ENCODE results near the gene LSM3. TPM values are rescaled to one million over a fixed set of nuclear protein-coding genes. Genes with fewer than 3 reads are reported as not detected.

LSM3 gene
- total and polyA plus RNA-seq, 2 of the 4 experiments (the other 2 are of a cell fraction) = 3.4 to 11.5 TPM

DNA sequence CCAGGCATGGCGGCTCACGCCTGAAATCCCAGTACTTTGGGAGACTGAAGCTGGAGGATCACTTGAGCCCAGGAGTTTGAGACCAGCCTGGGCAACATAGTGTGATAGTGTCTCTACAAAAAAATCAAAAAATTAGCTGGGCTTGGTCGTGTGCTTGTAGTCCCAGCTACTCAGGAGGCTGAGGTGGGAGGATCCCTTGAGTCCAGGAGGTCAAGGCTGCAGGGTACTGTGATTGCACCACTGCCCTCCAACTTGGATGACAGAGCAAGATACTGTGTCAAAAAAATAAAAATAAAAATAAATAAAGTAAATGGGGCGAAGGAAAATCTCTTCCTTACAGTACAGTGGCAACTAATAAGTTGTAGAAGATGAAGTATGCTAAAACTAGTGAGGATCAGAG is 29.6 kb downstream of the LSM3 start:
- Histone ChIP-seq H3K4me1 (ENCODE audit: control insufficient read depth, insufficient read depth, low read length) (peaks cover 44% of the 10 kb centered on the region), H3K56ac (ENCODE audit: extremely low read depth, insufficient read depth, low read length) (no peak overlapping the region; the same call in 1 of the 2 replicates), H3K9me1 (ENCODE audit: insufficient read depth, low read length) (peaks cover 32% of the 10 kb centered on the region), H2BK120ac (ENCODE audit: low read depth, low read length) (peak overlapping the region; percentile 92), H3K4me3 (ENCODE audit: insufficient read depth, low read depth, low read length) (no peak overlapping the region), H3K23ac (ENCODE audit: low read depth, low read length) (peak overlapping the region; percentile 75; the same call in 1 of the 2 replicates), H3K9ac (ENCODE audit: low read depth, low read length) (no peak overlapping the region), H3K18ac (ENCODE audit: low read depth, low read length) (peak overlapping the region; percentile 91), H3K4ac (ENCODE audit: low read depth, low read length) (peak overlapping the region; percentile 94), H2BK20ac (ENCODE audit: low read depth, low read length) (peak overlapping the region; percentile 89), H4K5ac (ENCODE audit: low read depth, low read length) (peak overlapping the region; percentile 76), H3K27ac (ENCODE audit: insufficient read depth, low read length) (peak overlapping the region; percentile 99; the same call in 1 of the 2 replicates), H2AK9ac (replicated peaks; ENCODE audit: low read depth, low read length, poor library complexity) (no peak overlapping the region), H2BK15ac (ENCODE audit: low read depth, low read length) (peak overlapping the region; percentile 85; the same call in 2 of the 3 replicates), H2AK5ac (ENCODE audit: low read depth, low read length) (0 out of 2 replicates have a peak overlapping the region, but pooled peaks have one; percentile 57), H3K9me3 (ENCODE audit: control insufficient read depth, insufficient read depth, low read length) (no peaks in the 10 kb centered on the region), H4K91ac (ENCODE audit: insufficient read depth, low read depth, low read length) (peak overlapping the region; percentile 98), H3K79me1 (ENCODE audit: low read depth in 1 of 2, low read length in 2 of 2) (no peaks in the 10 kb centered on the region), H2BK5ac (ENCODE audit: low read depth, low read length, poor library complexity, severe bottlenecking) (peak overlapping the region; percentile 97), H3K14ac (replicated peaks; ENCODE audit: low read depth, low read length) (peak overlapping the region; percentile 85), H4K20me1 (ENCODE audit: insufficient read depth, low read length) (no peaks in the 10 kb centered on the region), H3K36me3 (ENCODE audit: control insufficient read depth, insufficient read depth, low read length) (no peaks in the 10 kb centered on the region), H4K8ac (ENCODE audit: low read depth in 2 of 2, low read length in 2 of 2) (peak overlapping the region; percentile 73 to 90; a peak in 3 of 4 replicates), H3K27me3 (ENCODE audit: control insufficient read depth, insufficient read depth, low read length) (no peaks in the 10 kb centered on the region), H2AFZ (replicated peaks; ENCODE audit: low read length, poor library complexity) (no peak overlapping the region), H3K4me2 (ENCODE audit: low read depth, low read length) (no peak overlapping the region)
- CTCF ChIA-PET = no interaction called here
- in situ Hi-C loops (cut with MboI; ENCODE audit: low sequenced_read_pairs) = loop anchor here (10.0 kb wide), 1 partner anchor 337 kb away; the partner anchor contains the start of gene GRIP2
- dilution Hi-C loops (cut with HindIII; ENCODE audit: low sequenced_read_pairs, unreplicated experiment) = no loop called here
- ATAC-seq (ENCODE audit: low read depth) (no peak), DNase-seq (no peak)
- POLR2A ChIA-PET (ENCODE audit: unreplicated experiment) = no interaction called here
- TF ChIP-seq NFE2L2 (IDR thresholded peaks at IDR 0.05; ENCODE audit: low read depth, low read length) (no peak), SMC3 (IDR thresholded peaks at IDR 0.05; ENCODE audit: low read depth, low read length) (no peak), CEBPB (IDR thresholded peaks at IDR 0.05; ENCODE audit: low read depth, low read length) (no peak), BHLHE40 (IDR thresholded peaks at IDR 0.05; ENCODE audit: low read depth, low read length) (no peak), MXI1 (IDR thresholded peaks at IDR 0.05; ENCODE audit: borderline replicate concordance, low read depth, low read length) (no peak), RAD21 (IDR thresholded peaks at IDR 0.05; ENCODE audit: low read length) (no peak), RCOR1 (IDR thresholded peaks at IDR 0.05; ENCODE audit: insufficient replicate concordance, low read length) (no peak), MAZ (IDR thresholded peaks at IDR 0.05; ENCODE audit: borderline replicate concordance, low read depth, low read length) (no peak), MAFK (IDR thresholded peaks at IDR 0.05; ENCODE audit: low read depth, low read length) (no peak)
- TF ChIP-seq, protein P1, sequence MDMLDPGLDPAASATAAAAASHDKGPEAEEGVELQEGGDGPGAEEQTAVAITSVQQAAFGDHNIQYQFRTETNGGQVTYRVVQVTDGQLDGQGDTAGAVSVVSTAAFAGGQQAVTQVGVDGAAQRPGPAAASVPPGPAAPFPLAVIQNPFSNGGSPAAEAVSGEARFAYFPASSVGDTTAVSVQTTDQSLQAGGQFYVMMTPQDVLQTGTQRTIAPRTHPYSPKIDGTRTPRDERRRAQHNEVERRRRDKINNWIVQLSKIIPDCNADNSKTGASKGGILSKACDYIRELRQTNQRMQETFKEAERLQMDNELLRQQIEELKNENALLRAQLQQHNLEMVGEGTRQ (IDR thresholded peaks at IDR 0.05; ENCODE audit: low read depth, low read length) = no peak
- TF ChIP-seq, protein P2, sequence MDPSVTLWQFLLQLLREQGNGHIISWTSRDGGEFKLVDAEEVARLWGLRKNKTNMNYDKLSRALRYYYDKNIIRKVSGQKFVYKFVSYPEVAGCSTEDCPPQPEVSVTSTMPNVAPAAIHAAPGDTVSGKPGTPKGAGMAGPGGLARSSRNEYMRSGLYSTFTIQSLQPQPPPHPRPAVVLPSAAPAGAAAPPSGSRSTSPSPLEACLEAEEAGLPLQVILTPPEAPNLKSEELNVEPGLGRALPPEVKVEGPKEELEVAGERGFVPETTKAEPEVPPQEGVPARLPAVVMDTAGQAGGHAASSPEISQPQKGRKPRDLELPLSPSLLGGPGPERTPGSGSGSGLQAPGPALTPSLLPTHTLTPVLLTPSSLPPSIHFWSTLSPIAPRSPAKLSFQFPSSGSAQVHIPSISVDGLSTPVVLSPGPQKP (IDR thresholded peaks at IDR 0.05; ENCODE audit: borderline replicate concordance, low read depth, low read length) = no peak
- TF ChIP-seq, protein P3, sequence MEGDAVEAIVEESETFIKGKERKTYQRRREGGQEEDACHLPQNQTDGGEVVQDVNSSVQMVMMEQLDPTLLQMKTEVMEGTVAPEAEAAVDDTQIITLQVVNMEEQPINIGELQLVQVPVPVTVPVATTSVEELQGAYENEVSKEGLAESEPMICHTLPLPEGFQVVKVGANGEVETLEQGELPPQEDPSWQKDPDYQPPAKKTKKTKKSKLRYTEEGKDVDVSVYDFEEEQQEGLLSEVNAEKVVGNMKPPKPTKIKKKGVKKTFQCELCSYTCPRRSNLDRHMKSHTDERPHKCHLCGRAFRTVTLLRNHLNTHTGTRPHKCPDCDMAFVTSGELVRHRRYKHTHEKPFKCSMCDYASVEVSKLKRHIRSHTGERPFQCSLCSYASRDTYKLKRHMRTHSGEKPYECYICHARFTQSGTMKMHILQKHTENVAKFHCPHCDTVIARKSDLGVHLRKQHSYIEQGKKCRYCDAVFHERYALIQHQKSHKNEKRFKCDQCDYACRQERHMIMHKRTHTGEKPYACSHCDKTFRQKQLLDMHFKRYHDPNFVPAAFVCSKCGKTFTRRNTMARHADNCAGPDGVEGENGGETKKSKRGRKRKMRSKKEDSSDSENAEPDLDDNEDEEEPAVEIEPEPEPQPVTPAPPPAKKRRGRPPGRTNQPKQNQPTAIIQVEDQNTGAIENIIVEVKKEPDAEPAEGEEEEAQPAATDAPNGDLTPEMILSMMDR (conservative IDR thresholded peaks at IDR 0.05; ENCODE audit: low read depth, low read length) = no peak
- BruUV-seq (replicated peaks) = no TSS peak
- WGBS, 2 experiments (ENCODE audit: extremely low coverage in 2 of 2, insufficient read length in 1 of 2) = no CpG with 5 or more reads among the region's 4 CpGs
- intact Hi-C loops (cut with micrococcal nuclease) = no loop called here
